Osteoblast (primary cell): ENCODE results near the gene CDKN1B. TPM values are rescaled to one million over a fixed set of nuclear protein-coding genes. Genes with fewer than 3 reads are reported as not detected.

ENCODE experiments used
- DNase-seq: peaks from one replicate; pipeline ENCODE4 v3.0.0; 2011; ENCODE audit warnings: low spot score, mixed read lengths; ENCODE audit not compliant: insufficient read length; ENCODE audit errors: missing footprints
- H2AFZ ChIP-seq: 2 replicates; pipeline ENCODE4 v1.6.0; 2011; ENCODE audit warnings: mild to moderate bottlenecking, low read length
- H3K27ac ChIP-seq: 2 replicates; pipeline ENCODE4 v1.5.1; 2011; ENCODE audit warnings: mild to moderate bottlenecking, low read depth, low read length, moderate library complexity
- H3K27me3 ChIP-seq: 2 replicates; pipeline ENCODE4 v1.6.0; 2012; ENCODE audit warnings: mild to moderate bottlenecking, control low read depth, inconsistent platforms, low read length, moderate library complexity; ENCODE audit not compliant: insufficient read depth
- H3K36me3 ChIP-seq: 2 replicates; pipeline ENCODE4 v1.5.1; 2011; ENCODE audit warnings: mild to moderate bottlenecking, low read length, control low read depth, moderate library complexity; ENCODE audit not compliant: insufficient read depth
- H3K4me1 ChIP-seq: 2 replicates; pipeline ENCODE4 v1.5.1; 2011; ENCODE audit warnings: mild to moderate bottlenecking, low read length, control low read depth, moderate library complexity; ENCODE audit not compliant: insufficient read depth
- H3K4me2 ChIP-seq: 2 replicates; pipeline ENCODE4 v1.6.0; 2011; ENCODE audit warnings: mild to moderate bottlenecking, low read length; ENCODE audit not compliant: insufficient read depth
- H3K4me3 ChIP-seq: fragments of 200-600 bp; sonication (generic); 3 replicates; pipeline ENCODE4 v1.5.1; 2012; ENCODE audit warnings: mild to moderate bottlenecking, low read length, inconsistent platforms; ENCODE audit not compliant: insufficient read depth
- H3K79me2 ChIP-seq: 2 replicates; pipeline ENCODE4 v1.6.0; 2012; ENCODE audit warnings: mild to moderate bottlenecking, low read length, control low read depth, inconsistent platforms; ENCODE audit not compliant: insufficient read depth
- H3K9me3 ChIP-seq: 2 replicates; pipeline ENCODE4 v1.5.1; 2011; ENCODE audit warnings: low read depth, low read length, control low read depth
- H4K20me1 ChIP-seq: 2 replicates; pipeline ENCODE4 v1.6.0; 2012; ENCODE audit warnings: mild to moderate bottlenecking, low read length, control low read depth; ENCODE audit not compliant: insufficient read depth
- total RNA-seq: library from RNA; depleted of rRNA; stranded (reverse); fragments of >200 nt; gene quantifications from 2 replicates; pipeline ENCODE4 v1.2.3, GENCODE V29; 2012
- TF ChIP-seq, protein P1 (sequence below): IDR thresholded peaks from 2 replicates; pipeline ENCODE4 v1.5.1; 2011; ENCODE audit warnings: mild to moderate bottlenecking, low read depth, low read length, moderate library complexity; ENCODE audit errors: extremely low read depth

CDKN1B gene
- total RNA-seq, 1 donor = 52.8 TPM

DNA sequence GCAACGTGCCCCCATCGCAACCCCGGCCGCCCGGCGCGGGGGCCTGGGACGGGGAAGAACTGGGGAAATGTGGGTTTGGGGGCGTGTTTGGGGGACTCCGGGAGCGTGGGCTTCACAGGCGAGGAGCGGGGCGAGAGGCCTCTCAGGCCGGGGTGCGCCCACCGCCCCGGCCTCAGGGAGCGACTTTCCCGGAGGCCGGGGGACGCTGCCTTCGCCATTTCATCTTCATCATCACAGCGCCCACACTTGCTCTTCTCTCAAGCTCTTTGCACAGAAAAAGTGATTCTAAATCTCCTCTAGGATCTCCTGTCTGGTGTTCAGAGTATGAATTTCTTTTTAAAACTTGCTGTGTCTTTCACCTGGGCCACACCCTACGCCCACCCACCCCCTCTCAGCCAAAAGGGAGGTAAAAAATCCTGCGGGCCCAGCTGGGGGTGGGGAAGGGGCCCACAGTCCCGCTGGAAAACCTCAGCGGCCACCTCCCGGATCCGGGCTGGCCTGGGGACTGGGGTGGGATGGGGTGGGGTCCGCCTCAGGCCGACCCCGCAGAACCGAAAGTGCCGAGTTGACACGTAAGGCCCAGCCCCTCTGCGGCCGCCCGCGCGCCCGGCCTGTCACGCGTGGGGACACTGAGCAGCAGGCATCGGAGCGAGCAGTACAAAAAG lies 7.4 kb downstream of the CDKN1B start:
- peak overlapping the region; percentile 95 for H3K4me2 ChIP-seq
- H3K4me1 ChIP-seq = peaks cover 38% of the 10 kb centered on the region
- DNase-seq = no peak
- peak overlapping the region; percentile 81 for H3K4me3 ChIP-seq
- H3K9me3 ChIP-seq = no peaks in the 10 kb centered on the region
- H3K36me3 ChIP-seq = peaks cover 20% of the 10 kb centered on the region
- H4K20me1 ChIP-seq = peaks cover 2% of the 10 kb centered on the region
- peaks cover 64% of the 10 kb centered on the region for H3K79me2 ChIP-seq
- H3K27ac ChIP-seq = peak overlapping the region; percentile 97
- TF ChIP-seq, protein P1, sequence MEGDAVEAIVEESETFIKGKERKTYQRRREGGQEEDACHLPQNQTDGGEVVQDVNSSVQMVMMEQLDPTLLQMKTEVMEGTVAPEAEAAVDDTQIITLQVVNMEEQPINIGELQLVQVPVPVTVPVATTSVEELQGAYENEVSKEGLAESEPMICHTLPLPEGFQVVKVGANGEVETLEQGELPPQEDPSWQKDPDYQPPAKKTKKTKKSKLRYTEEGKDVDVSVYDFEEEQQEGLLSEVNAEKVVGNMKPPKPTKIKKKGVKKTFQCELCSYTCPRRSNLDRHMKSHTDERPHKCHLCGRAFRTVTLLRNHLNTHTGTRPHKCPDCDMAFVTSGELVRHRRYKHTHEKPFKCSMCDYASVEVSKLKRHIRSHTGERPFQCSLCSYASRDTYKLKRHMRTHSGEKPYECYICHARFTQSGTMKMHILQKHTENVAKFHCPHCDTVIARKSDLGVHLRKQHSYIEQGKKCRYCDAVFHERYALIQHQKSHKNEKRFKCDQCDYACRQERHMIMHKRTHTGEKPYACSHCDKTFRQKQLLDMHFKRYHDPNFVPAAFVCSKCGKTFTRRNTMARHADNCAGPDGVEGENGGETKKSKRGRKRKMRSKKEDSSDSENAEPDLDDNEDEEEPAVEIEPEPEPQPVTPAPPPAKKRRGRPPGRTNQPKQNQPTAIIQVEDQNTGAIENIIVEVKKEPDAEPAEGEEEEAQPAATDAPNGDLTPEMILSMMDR = no peak
- no peak overlapping the region for H2AFZ ChIP-seq
- no peaks in the 10 kb centered on the region for H3K27me3 ChIP-seq

DNA sequence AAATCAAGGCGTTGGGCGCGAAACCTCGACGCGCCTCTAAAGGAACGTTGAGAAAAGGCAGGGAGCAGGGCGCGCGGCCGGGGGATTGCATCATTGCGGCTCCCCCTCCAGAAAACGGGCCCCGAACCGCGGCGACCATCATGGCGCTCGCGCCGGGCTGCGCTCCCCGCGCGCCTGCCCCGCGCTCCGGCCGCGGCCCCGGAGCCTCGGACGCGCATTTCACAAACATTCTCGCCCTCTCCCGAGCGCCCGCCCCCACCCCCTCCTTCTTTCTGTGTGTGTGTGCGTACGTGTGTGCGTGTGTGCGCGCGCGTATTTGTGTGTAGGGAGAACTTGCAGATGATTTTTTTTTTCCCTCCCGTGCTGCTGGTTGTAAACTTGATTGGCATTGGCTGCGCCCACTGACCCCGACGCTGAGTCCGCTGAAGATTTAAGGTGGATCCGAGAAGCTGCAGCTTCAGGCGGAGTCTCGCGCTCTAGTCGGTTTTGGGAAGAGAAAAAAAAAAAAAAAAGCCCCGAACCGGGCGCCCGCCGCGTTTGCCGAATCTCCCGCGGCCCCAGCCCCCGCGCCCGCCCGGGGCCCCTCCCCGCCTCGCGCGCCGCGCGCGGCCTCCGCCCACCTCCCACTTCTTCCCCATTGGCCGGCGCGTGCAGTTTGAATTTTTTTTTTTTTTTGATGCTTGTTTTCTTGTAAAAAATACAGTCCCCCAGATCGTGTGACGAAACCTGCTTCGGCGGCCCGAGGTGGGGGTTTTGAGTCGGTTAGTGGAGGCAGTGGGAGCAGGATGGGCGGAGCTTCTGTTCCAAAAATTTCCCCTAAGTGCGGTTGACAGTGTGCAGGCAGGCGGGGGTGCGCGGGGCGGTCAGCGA lies 8.2 kb downstream of the CDKN1B start:
- H3K79me2 ChIP-seq = peaks cover 64% of the 10 kb centered on the region
- no peaks in the 10 kb centered on the region for H4K20me1 ChIP-seq
- H3K36me3 ChIP-seq = peaks cover 13% of the 10 kb centered on the region
- peak overlapping the region; percentile 38 for H2AFZ ChIP-seq
- H3K4me3 ChIP-seq = peak overlapping the region; percentile 81
- no peaks in the 10 kb centered on the region for H3K9me3 ChIP-seq
- peak overlapping the region; percentile 97 for H3K27ac ChIP-seq
- TF ChIP-seq, protein P1 = no peak
- no peaks in the 10 kb centered on the region for H3K27me3 ChIP-seq
- peak; percentile 97 for DNase-seq
- peaks cover 40% of the 10 kb centered on the region for H3K4me1 ChIP-seq
- H3K4me2 ChIP-seq = peak overlapping the region; percentile 95

DNA sequence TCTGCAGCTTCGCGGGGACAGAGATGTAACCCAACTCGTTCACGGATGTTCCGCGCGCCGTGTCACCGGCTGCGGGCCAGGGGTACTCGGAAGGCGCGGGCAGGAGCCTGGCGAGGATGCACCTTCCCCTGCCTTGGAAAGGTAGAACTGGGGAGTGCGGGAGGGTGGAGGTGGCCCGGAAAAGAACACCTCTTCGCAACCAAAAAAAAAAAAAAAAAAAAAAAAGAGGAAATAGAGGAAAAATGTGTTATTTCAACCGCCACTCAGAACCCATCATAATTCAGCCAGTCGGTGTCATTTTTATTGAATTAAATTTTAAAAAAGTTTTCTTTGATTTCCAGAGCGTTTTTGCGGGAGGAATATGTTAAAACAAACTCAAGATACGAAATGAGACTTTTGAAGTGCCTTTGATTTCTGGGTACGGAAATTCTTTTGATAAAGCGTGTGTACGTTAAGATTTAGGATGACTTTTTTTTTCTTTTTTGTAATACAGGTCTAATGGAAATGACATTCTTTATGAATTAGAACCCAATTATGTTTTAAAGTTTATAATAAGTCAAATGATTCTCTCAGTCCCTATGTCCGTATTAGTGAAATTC lies 8.9 kb downstream of the CDKN1B start:
- H3K27me3 ChIP-seq = no peaks in the 10 kb centered on the region
- TF ChIP-seq, protein P1 = no peak
- H2AFZ ChIP-seq = peak overlapping the region; percentile 38
- peaks cover 33% of the 10 kb centered on the region for H3K4me1 ChIP-seq
- no peaks in the 10 kb centered on the region for H3K9me3 ChIP-seq
- H3K27ac ChIP-seq = peak overlapping the region; percentile 97
- no peaks in the 10 kb centered on the region for H4K20me1 ChIP-seq
- peaks cover 13% of the 10 kb centered on the region for H3K36me3 ChIP-seq
- DNase-seq = no peak
- peak overlapping the region; percentile 81 for H3K4me3 ChIP-seq
- H3K4me2 ChIP-seq = peak overlapping the region; percentile 85
- peaks cover 60% of the 10 kb centered on the region for H3K79me2 ChIP-seq
